Measurements from ENCODE around the gene CCNJL.

The CCNJL gene

GRCh38 chr5:160290751-160291150 lies 21.6 kb downstream of the CCNJL start:
- DNase-seq (ENCODE audit: low read depth) = no peak

- no peak for DNase-seq (ENCODE audit: low read depth)
Measured at GRCh38 chr5:160289721-160290120, 22.6 kb downstream of the CCNJL start.

- no peak for DNase-seq (ENCODE audit: low read depth)
Measured at GRCh38 chr5:160289356-160289651, 23.1 kb downstream of the CCNJL start.

GRCh38 chr5:160287378-160288051 lies 24.8 kb downstream of the CCNJL start:
- no peak for DNase-seq (ENCODE audit: low read depth)

- no peak for DNase-seq (ENCODE audit: low read depth)
Measured at GRCh38 chr5:160286947-160287346, 25.4 kb downstream of the CCNJL start.

GRCh38 chr5:160285316-160285715 lies 27.0 kb downstream of the CCNJL start:
- no peak for DNase-seq (ENCODE audit: low read depth)

GRCh38 chr5:160284291-160284873 lies 28.0 kb downstream of the CCNJL start:
- no peak for DNase-seq (ENCODE audit: low read depth)

- no peak for DNase-seq (ENCODE audit: low read depth)
Measured at GRCh38 chr5:160281275-160281674, 31.1 kb downstream of the CCNJL start.

GRCh38 chr5:160280384-160281095 lies 31.8 kb downstream of the CCNJL start:
- no peak for DNase-seq (ENCODE audit: low read depth)

GRCh38 chr5:160278343-160278742 lies 34.0 kb downstream of the CCNJL start:
- no peak for DNase-seq (ENCODE audit: low read depth)

- no peak for DNase-seq (ENCODE audit: low read depth)
Measured at GRCh38 chr5:160274483-160274931, 37.9 kb downstream of the CCNJL start.

GRCh38 chr5:160272889-160273288 lies 39.5 kb downstream of the CCNJL start:
- no peak for DNase-seq (ENCODE audit: low read depth)

- no peak for DNase-seq (ENCODE audit: low read depth)
Measured at GRCh38 chr5:160272264-160272663, 40.1 kb downstream of the CCNJL start.

GRCh38 chr5:160271836-160272235 lies 40.5 kb downstream of the CCNJL start:
- DNase-seq (ENCODE audit: low read depth) = no peak

- DNase-seq (ENCODE audit: low read depth) = no peak
Measured at GRCh38 chr5:160271396-160271795, 41.0 kb downstream of the CCNJL start.

- DNase-seq (ENCODE audit: low read depth) = no peak
Measured at GRCh38 chr5:160270704-160271103, 41.7 kb downstream of the CCNJL start.

GRCh38 chr5:160269017-160269416 lies 43.3 kb downstream of the CCNJL start:
- no peak for DNase-seq (ENCODE audit: low read depth)

GRCh38 chr5:160268121-160268520 lies 44.2 kb downstream of the CCNJL start:
- no peak for DNase-seq (ENCODE audit: low read depth)

- DNase-seq (ENCODE audit: low read depth) = no peak
Measured at GRCh38 chr5:160266752-160267345, 45.5 kb downstream of the CCNJL start.

- DNase-seq (ENCODE audit: low read depth) = no peak
Measured at GRCh38 chr5:160266044-160266443, 46.3 kb downstream of the CCNJL start.

GRCh38 chr5:160263326-160263855 lies 49.0 kb downstream of the CCNJL start:
- DNase-seq (ENCODE audit: low read depth) = no peak

GRCh38 chr5:160262151-160263074 lies 50.0 kb downstream of the CCNJL start:
- DNase-seq (ENCODE audit: low read depth) = no peak

All from activated T-cell treated with anti-CD3 and anti-CD28 coated beads for 24 hours (primary cell).